Globus pallidus (tissue), 1 donor: Measurements from ENCODE around the gene UNC5B.
"Not testable (repeated sequence)": the region's sequence is repeated elsewhere in the genome, so short reads cannot be mapped to it uniquely, and the experiment has no call there.

Experiments
- DNase-seq: peaks from one replicate; pipeline ENCODE4 v3.0.0-alpha.2; 2015; ENCODE audit warnings: low spot score

Gene UNC5B

DNA sequence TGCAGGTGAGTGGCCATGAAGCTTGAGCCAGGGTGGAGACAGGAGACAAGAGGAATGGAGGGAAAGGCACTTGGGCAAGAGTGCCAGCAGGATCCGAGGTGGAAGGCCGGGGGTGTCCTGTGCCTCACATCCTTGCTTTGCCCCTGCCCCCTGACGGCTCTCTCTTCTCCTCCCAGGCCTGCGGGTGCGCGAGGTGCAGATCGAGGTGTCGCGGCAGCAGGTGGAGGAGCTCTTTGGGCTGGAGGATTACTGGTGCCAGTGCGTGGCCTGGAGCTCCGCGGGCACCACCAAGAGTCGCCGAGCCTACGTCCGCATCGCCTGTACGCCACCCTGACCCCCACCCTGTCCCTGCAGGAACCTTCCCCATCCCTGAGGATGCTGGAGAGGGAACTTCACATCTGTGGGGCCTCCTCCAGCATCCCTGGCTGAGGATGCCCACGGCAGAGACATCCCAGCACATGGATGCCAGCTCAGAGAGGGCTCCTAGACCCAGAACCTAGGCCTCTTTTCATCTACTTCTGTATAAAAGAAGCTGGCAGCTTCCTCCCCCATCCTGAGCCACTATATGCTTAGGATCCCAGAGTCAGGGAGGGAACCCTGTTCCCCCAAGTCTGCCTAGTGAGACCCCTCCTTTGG lies 72.3 kb downstream of the UNC5B start:
- no peak for DNase-seq

DNA sequence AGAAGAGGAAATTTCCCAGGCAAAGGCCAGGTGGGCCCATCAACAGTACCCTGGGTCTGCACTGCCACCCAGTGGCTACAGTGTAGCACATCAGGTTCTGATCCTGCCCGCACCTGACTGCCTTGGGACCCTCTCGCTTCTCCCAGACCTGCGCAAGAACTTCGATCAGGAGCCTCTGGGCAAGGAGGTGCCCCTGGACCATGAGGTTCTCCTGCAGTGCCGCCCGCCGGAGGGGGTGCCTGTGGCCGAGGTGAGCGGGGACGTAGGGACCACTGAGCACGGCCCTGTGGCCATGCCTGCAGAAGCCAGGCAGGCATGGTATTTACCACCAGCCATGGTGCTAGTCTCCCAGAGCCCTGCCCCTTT lies 72.8 kb downstream of the UNC5B start:
- DNase-seq = no peak

DNA sequence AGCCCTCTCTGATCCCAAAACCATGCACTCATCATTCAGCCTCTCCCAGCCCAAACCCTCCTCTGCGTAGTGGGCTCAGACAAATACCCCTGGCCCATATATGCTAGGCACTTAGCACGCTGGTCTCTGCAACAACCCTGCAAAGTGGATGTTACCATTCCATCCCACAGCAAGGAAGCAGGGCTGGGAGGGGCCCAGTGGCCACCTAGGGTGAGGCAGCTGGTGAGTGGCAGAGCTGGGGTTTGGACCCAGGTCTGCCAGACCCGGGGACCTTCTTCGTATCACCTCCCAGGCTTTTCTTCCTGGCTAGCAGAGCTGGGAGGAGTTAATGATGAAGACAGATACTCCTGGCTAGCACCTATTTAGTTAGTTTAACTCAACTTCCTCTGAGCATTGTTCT lies 73.6 kb downstream of the UNC5B start:
- no peak for DNase-seq

DNA sequence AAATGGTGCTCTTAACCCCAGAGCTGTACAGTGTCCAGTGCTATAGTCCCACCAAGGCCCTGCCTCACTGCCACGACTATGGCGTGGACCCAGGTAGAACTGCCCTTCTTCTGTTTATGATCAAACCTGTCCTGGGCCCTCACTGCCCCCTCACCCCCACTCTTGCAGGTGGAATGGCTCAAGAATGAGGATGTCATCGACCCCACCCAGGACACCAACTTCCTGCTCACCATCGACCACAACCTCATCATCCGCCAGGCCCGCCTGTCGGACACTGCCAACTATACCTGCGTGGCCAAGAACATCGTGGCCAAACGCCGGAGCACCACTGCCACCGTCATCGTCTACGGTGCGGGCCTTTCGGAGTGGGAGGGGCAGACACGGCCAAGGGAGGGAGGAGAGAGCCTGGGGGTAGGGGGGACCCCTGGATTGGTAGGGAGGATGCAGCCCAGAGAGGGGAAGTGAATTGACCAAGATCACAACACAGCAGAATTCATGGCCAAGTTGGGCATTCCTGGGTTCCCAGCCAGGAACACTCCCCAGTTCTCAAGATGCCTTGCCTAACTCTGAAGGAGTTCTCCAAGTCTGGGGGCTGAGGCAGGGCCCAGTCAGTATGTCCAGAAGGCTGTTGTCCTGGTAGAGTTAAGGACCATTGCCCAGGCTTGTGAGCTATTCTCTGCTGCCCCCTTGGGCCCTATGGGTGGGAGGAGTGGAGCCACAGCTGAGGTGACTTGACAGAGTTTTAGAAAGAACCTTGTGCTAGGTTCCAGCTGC lies 74.3 kb downstream of the UNC5B start:
- DNase-seq = no peak

DNA sequence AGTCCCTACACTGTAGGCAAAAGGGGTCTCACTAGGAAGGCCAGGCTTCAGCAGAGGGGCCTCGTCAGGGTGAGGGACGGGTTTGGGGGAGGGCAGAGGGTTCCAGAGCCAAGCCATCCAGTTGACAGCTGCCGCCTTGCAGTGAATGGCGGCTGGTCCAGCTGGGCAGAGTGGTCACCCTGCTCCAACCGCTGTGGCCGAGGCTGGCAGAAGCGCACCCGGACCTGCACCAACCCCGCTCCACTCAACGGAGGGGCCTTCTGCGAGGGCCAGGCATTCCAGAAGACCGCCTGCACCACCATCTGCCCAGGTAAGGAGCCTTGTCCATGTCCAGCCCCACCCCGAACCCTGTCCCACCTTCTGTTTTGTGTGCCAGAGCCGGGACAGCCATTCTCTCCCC lies 75.1 kb downstream of the UNC5B start:
- no peak for DNase-seq

DNA sequence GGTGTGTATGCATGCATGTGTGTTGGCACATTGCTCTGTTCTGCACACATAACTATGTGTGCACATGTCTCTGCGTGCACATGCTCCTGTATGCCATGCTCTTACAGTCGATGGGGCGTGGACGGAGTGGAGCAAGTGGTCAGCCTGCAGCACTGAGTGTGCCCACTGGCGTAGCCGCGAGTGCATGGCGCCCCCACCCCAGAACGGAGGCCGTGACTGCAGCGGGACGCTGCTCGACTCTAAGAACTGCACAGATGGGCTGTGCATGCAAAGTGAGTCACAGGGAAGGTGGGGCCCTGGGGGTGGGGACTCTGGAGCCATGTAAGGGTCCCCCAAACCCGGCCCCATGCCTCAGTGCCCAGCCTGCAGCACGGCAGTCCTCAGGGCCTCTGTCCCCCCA lies 76.1 kb downstream of the UNC5B start:
- no peak for DNase-seq

DNA sequence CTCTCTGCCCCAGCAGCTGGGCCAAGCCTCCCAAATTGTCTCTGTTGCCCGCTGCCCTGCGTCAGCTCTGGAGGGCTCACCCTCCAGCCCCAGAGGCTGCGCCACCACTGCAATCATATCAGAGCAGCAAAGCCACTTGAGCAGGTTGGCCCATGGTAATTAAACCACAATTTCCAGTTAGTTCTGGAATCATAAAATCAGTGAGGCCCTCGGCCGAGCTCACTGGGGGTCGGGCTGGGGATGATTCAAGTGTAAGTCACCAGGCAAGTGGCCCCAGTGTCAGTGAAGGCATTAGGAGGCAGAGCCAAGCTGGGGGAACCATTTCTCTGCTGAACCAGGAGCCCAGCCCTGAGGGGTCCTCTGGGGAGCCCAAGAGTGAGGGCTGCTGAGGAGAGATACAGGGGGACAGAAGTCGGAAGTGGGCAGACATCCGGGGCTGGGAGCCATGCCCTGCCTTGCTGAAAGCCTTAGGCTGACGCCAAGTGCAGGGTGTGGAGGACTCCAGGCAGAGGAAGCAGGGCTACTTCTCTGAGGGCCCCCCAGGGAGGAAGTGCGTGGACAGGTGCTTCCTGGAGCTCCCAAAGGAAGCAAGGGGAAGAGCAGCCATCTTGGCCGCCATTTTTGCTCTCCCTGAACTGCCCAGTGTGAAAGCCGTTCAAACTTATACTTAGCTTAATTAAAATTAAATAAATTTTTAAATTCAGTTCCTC lies 77.2 kb downstream of the UNC5B start:
- DNase-seq = no peak

DNA sequence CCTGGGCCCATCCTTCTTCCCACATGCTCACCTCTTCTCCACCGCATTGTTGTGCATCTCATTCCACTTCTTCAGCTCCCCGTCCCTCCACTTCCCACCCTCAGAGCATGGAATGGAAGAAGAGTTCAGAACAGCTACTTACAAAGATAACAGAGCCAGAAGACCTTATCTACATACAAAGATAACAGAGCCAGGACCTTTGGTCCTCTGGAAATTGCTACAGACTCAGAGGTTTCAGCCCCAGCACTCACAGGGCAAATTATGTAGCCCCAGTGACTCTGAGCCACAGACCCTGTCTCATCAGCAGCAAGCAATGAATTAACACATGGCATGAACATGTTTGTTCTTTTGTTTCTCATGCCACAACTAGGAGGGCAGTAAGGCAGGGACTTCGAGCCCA lies 78.0 kb downstream of the UNC5B start:
- DNase-seq = no peak

DNA sequence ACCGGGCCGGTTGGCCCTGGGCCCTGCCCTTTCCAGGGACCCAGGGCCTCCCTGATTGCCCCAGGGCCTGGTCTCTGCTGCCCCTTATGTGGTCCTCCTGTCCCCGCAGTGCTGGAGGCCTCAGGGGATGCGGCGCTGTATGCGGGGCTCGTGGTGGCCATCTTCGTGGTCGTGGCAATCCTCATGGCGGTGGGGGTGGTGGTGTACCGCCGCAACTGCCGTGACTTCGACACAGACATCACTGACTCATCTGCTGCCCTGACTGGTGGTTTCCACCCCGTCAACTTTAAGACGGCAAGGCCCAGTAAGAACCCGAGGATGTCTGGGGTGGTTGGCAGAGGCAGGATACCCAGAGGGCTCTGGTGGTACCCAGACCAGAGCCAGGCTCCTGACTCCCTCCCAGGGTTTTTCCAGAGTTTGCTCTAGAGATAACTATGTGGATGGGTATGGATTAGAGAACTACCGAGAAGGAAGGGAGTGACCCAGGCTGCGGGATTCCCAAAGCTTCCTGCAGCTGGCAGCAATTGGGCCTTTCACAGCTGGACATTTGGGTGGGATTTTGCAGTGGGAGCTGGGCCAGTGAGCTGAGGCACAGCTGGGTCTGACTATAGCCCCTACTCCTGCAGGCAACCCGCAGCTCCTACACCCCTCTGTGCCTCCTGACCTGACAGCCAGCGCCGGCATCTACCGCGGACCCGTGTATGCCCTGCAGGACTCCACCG lies 78.6 kb downstream of the UNC5B start:
- no peak for DNase-seq

DNA sequence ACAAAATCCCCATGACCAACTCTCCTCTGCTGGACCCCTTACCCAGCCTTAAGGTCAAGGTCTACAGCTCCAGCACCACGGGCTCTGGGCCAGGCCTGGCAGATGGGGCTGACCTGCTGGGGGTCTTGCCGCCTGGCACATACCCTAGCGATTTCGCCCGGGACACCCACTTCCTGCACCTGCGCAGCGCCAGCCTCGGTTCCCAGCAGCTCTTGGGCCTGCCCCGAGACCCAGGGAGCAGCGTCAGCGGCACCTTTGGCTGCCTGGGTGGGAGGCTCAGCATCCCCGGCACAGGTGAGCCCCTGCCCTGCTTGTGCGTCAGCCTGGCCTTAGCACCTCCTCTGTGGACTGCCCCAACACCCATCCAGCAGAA lies 79.1 kb downstream of the UNC5B start:
- no peak for DNase-seq

DNA sequence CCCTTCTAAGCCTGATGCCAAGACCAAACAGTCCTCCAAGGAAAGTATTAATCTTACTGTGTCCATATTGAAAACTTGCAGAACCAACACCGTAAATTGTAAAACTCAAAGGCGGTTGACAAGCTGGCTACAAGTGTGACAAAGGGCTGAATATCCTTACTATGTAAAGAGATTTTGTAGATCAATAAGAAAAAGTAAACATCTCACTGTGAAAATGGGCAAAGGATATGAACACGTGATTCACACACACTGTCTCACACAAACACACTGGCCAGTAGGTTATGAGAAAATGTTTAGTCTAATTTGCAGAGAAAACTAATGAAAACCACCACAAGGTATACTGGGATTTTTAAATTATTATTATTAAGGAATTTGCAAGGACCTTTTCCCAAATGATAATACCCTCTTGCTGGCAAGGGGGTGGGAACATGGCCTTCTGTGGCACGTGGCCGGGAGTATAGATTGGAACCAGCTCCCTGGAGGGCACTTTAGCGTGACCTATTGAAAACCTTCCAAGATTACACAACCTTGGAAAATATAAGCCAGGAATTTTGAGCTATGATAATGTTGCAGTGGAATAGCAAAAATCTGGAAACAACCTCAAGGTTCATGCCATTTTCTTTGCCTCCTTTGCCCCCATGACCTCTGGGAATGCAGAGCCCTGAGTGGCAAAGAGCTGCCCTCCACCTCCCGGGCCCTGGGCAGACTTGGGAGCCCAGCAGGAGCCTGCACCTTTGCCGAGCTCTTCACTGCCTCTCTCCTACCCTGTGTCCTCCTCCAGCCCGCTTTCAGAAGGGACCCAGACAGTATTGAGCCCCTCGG lies 80.5 kb downstream of the UNC5B start:
- no peak for DNase-seq

DNA sequence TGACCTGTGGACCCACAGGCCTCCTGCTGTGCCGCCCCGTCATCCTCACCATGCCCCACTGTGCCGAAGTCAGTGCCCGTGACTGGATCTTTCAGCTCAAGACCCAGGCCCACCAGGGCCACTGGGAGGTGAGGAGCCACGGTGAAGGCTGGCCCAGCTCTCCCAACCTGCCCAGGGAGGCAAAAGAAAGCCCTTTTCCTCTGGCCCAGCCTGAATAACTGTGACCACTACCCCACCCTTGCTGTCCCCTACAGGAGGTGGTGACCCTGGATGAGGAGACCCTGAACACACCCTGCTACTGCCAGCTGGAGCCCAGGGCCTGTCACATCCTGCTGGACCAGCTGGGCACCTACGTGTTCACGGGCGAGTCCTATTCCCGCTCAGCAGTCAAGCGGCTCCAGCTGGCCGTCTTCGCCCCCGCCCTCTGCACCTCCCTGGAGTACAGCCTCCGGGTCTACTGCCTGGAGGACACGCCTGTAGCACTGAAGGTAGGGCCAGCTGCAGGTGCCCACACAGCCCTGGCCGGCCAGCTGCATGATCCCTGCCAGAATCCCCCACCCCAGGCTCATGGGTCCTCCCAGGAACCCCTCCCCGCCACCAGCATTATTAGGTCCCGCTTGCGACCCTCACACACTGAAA lies 81.2 kb downstream of the UNC5B start:
- no peak for DNase-seq

DNA sequence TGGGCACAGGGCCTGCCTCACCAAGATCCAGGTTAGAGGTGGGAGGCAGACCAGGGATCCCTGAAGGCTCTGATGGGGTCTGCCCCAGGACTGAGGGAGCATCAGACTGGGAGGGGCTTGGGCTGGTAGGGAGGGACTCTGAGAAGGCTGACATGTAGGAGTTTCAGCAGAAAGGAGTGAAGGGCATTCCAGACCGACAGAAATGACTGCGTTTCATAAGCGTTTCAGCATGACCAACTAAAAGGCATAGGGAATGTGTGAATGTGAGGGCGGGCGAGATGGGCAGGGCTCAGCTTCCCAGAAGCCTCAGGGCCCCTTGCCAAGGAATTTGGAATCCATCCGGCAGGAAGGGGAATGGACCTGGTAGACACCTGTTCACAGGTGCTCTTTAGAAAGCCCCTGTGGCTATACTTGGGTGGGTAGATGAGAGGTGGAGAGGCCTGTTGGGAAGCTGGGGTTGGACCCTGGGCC lies 81.8 kb downstream of the UNC5B start:
- DNase-seq = no peak

DNA sequence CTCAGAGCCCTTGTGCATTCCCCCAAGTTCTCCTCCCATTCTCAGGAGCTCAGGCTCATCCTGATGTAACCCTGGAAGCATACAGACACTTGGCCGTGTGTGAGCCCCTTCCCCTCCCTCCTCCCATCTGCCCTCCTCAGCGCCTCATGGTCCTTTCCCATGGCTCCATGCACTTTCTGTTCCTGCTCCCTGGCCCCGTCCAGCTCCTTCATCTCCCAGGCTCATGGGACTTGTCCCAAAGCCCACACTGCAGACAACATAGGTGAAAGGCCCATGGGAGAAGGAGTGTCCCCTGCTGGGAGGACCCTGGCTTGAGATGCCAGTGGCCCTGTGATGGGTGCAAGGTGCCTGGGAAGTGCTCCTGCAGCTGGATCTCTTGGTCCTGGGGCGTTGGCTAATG lies 82.5 kb downstream of the UNC5B start:
- no peak for DNase-seq

DNA sequence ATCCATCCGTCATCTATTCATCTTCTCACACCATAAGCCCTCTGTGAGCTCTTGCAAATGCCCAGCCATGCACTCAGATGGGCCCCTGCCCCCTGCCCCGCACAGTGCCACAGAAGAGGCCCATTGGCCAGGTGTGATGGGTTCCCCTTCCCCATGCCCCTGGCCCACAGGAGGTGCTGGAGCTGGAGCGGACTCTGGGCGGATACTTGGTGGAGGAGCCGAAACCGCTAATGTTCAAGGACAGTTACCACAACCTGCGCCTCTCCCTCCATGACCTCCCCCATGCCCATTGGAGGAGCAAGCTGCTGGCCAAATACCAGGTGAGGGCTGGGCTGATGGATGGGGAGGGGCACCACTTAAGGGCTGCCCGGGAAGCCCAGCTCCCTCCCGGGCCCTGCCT lies 83.3 kb downstream of the UNC5B start:
- DNase-seq = no peak

DNA sequence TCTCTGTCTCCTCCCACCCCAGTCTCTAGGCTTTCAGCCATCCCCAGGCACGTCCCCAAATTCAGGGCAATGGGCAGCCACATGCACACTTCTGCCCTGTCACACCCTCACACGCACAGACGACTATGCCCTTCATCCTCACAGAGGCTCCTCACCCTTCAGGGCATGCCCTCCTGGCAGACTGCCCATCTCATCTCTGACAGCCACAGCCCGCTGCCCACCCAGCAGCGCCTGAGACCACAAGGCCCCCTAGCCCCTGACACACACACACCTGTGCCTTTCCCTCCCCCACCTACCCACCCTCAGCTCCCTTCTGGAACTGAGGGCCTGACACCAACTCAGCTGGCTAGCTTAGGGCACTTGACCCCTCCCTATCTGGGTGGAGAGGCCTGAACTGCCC lies 83.7 kb downstream of the UNC5B start:
- DNase-seq = no peak

DNA sequence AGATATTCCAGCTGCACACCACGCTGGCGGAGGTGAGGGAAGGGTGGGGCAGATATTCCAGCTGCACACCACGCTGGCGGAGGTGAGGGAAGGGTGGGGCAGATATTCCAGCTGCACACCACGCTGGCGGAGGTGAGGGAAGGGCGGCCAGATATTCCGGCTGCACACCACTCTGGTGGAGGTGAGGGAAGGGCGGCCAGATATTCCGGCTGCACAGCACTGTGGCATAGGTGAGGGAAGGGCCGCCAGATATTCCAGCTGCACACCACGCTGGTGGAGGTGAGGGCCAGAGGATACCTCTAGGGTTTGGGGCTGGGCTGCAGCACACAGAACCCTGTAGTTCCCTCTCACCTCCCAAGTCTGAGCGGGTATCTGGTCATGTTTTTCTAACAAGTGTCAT lies 84.4 kb downstream of the UNC5B start:
- DNase-seq = not testable (repeated sequence)

DNA sequence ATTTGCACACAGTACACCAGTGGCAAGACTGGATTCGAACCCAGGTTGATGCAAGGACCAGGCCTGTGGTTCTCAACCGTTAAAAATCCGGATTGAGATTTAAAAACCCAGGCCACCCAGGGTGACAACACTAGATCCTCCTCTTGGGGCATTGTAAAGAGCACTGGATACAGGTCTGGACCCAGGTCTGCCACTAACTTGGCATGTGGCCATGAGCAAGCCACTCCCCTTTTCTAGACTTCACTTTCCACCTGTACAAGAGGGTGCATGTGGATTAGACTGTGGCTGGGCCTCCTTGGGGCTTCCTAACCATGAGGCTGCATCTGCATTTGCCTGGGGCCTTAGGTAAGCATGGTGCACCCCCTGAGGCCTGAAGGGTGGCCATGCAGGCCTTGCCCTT lies 85.0 kb downstream of the UNC5B start:
- no peak for DNase-seq

DNA sequence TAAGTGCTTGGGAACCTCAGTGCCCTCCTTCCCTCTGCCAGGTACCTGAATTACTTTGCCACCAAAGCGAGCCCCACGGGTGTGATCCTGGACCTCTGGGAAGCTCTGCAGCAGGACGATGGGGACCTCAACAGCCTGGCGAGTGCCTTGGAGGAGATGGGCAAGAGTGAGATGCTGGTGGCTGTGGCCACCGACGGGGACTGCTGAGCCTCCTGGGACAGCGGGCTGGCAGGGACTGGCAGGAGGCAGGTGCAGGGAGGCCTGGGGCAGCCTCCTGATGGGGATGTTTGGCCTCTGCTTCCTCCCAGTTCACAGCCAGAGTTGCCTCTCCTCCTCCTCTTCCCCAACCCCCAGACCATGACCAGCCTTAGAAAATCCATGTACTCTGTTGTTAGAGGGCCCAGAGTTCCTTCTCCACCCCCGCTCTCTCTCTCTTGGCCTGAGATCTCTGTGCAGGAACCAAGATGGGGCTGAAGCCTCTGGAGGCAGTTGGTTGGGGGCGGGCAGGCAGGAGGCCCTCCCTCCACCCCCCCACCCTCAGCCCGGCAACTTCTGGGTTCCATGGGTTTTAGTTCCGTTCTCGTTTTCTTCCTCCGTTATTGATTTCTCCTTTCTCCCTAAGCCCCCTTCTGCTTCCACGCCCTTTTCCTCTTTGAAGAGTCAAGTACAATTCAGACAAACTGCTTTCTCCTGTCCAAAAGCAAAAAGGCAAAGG lies 86.9 kb downstream of the UNC5B start:
- no peak for DNase-seq

DNA sequence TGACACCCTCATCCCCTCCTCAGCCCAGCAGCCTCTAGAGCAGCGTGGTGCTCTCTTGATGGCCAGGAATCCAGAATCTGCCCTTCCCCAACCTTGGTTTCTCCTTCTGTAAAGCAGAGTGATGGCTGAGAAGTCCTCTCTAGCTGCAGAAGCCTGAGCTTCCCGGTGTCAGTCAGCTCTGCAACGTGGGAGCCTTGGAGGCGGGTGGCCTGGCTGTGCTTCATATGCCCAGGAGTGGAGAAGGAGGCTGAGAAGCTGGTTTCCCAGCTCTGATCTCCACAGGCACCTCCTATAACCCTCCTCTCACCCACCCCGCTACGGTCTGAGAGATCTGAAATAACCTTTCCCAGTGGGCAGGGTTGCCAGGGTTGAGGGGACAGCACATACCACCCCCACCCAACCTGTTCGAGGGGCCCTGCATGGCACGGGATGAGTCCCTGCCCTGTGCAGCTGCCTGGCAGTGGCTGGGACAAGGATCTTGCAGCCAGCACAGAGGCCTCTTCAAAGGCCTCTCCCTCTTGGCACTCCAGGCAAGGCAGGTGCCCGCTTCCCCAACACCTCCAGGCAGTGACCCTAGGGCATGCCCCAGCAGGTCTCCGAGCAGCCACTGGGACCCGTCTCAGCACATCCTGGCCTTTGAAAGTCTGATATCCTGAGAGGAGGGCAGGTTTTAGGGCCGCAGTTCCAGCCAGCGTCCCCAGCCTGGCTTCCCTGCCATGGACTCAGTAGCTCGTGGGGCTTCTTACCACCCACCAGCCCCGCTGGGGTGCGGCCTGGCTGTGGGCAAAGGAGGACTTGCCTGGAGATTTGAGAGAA lies 88.4 kb downstream of the UNC5B start:
- no peak for DNase-seq
